Measurements from ENCODE around the gene RAD51B.
"Not testable (repeated sequence)": the region's sequence is repeated elsewhere in the genome, so short reads cannot be mapped to it uniquely, and the experiment has no call there.

RAD51B gene

GRCh38 chr14:68172216-68172615 is 352.6 kb downstream of the RAD51B start:
- DNase-seq (ENCODE audit: low read depth, low spot score) = no peak

GRCh38 chr14:68172627-68173026 is 353.0 kb downstream of the RAD51B start:
- DNase-seq (ENCODE audit: low read depth, low spot score) = no peak

- DNase-seq (ENCODE audit: low read depth, low spot score) = no peak
These were observed 353.8 kb downstream of the RAD51B start for GRCh38 chr14:68173227-68173972.

- DNase-seq (ENCODE audit: low read depth, low spot score) = no peak
These were observed 354.9 kb downstream of the RAD51B start for GRCh38 chr14:68174446-68174845.

GRCh38 chr14:68176687-68177086 is 357.1 kb downstream of the RAD51B start:
- DNase-seq (ENCODE audit: low read depth, low spot score) = no peak

GRCh38 chr14:68177728-68178127 is 358.1 kb downstream of the RAD51B start:
- no peak for DNase-seq (ENCODE audit: low read depth, low spot score)

GRCh38 chr14:68178282-68178681 is 358.7 kb downstream of the RAD51B start:
- DNase-seq (ENCODE audit: low read depth, low spot score) = no peak

- no peak for DNase-seq (ENCODE audit: low read depth, low spot score)
These were observed 362.1 kb downstream of the RAD51B start for GRCh38 chr14:68181519-68182326.

- no peak for DNase-seq (ENCODE audit: low read depth, low spot score)
These were observed 362.9 kb downstream of the RAD51B start for GRCh38 chr14:68182492-68182891.

- DNase-seq (ENCODE audit: low read depth, low spot score) = not testable (repeated sequence)
These were observed 367.1 kb downstream of the RAD51B start for GRCh38 chr14:68186500-68187276.

GRCh38 chr14:68188174-68188573 is 368.6 kb downstream of the RAD51B start:
- no peak for DNase-seq (ENCODE audit: low read depth, low spot score)

- no peak for DNase-seq (ENCODE audit: low read depth, low spot score)
These were observed 370.5 kb downstream of the RAD51B start for GRCh38 chr14:68190032-68190431.

- no peak for DNase-seq (ENCODE audit: low read depth, low spot score)
These were observed 372.2 kb downstream of the RAD51B start for GRCh38 chr14:68191567-68192321.

GRCh38 chr14:68192935-68193334 is 373.4 kb downstream of the RAD51B start:
- no peak for DNase-seq (ENCODE audit: low read depth, low spot score)

- no peak for DNase-seq (ENCODE audit: low read depth, low spot score)
These were observed 374.5 kb downstream of the RAD51B start for GRCh38 chr14:68193970-68194681.

- DNase-seq (ENCODE audit: low read depth, low spot score) = peak; percentile 50
These were observed 375.5 kb downstream of the RAD51B start for GRCh38 chr14:68195126-68195525.

- DNase-seq (ENCODE audit: low read depth, low spot score) = no peak
These were observed 379.3 kb downstream of the RAD51B start for GRCh38 chr14:68198713-68199495.

GRCh38 chr14:68199554-68200151 is 380.1 kb downstream of the RAD51B start:
- DNase-seq (ENCODE audit: low read depth, low spot score) = peak; percentile 23

GRCh38 chr14:68203871-68204270 is 384.3 kb downstream of the RAD51B start:
- DNase-seq (ENCODE audit: low read depth, low spot score) = no peak

GRCh38 chr14:68208218-68208617 is 388.6 kb downstream of the RAD51B start:
- DNase-seq (ENCODE audit: low read depth, low spot score) = no peak

Data from iPS DF 19.7 (cell line).